HepG2 (cell line): ENCODE results near the gene ELK1. TPM values are rescaled to one million over a fixed set of nuclear protein-coding genes. Genes with fewer than 3 reads are reported as not detected.

Experiments
- ATAC-seq: fragments of 200-7000 bp; cut with Tn5 transposase; 3 replicates; pipeline ENCODE4 v1.9.1; 2020; ENCODE audit warnings: mild to moderate bottlenecking, moderate library complexity
- BruUV-seq: library from RNA; stranded (reverse); fragments of 400-500 nt; replicated peaks from 2 replicates; lab custom pipeline; 2021; lab: Mats Ljungman, UMichigan
- CTCF ChIA-PET: fragments of 300-600 bp; formaldehyde crosslinking; extraction: SDS; loops from one replicate; lab custom pipeline; 2021; ENCODE audit warnings: low total read pairs, inconsistent platforms, low intra/inter-chr PET ratio; lab: Yijun Ruan, JAX
- POLR2A ChIA-PET: fragments of 350-600 bp; sonication (Branson Sonifier 250); formaldehyde crosslinking; loops from one replicate; lab custom pipeline; 2020; ENCODE audit warnings: antibody characterized with exemption, inconsistent platforms; lab: Yijun Ruan, JAX
- DNase-seq: peaks from one replicate; pipeline ENCODE4 v3.0.0-alpha.2; 2015; ENCODE audit warnings: low spot score
- FAIRE-seq: peaks from 3 replicates; lab custom pipeline; 2011; peaks lifted over from hg19 to GRCh38; lab: Jason Lieb, UNC
- H2AFZ ChIP-seq: one replicate; pipeline ENCODE4 v1.6.1; 2011; ENCODE audit warnings: low read length, inconsistent platforms
- H3K27ac ChIP-seq: fragments of 300-600 bp; 3 replicates; pipeline ENCODE4 v1.8.0; 2011; ENCODE audit warnings: mixed run types, mild to moderate bottlenecking, mixed read lengths, low read length, inconsistent platforms; ENCODE audit not compliant: insufficient read depth; ENCODE audit errors: extremely low read length
- H3K27me3 ChIP-seq, 2 experiments: fragments of 200-600 bp in 1 of 2; 2 replicates in 1 of 2; 3 replicates in 1 of 2; pipeline versions ENCODE4 v1.6.0 to v1.8.0; 2011; ENCODE audit warnings: low read length in 2 of 2, mild to moderate bottlenecking in 2 of 2, moderate library complexity in 2 of 2, inconsistent platforms in 1 of 2; ENCODE audit not compliant: insufficient read depth in 2 of 2, control insufficient read depth in 1 of 2
- H3K36me3 ChIP-seq, 2 experiments: fragments of 200-600 bp in 1 of 2; replicated peaks in 1 of 2; 2 replicates in 1 of 2; 3 replicates in 1 of 2; pipeline versions ENCODE4 v1.5.1 to v1.8.0; 2011; ENCODE audit warnings: low read length in 2 of 2, inconsistent platforms in 1 of 2; ENCODE audit not compliant: insufficient read depth in 2 of 2, control insufficient read depth in 1 of 2
- H3K4me1 ChIP-seq: 2 replicates; pipeline ENCODE4 v1.5.1; 2012; ENCODE audit warnings: low read length, inconsistent platforms; ENCODE audit not compliant: insufficient read depth
- H3K4me2 ChIP-seq: 2 replicates; pipeline ENCODE4 v1.6.0; 2011; ENCODE audit warnings: low read depth, low read length, inconsistent platforms
- H3K4me3 ChIP-seq, 3 experiments: fragments of 200-600 bp in 1 of 3; sonication (generic), shearing (Covaris generic) in 1 of 3; replicated peaks in 1 of 3; 2 replicates each; pipeline ENCODE4 v1.5.1; 2011 to 2016; ENCODE audit warnings: low read length in 3 of 3, inconsistent platforms in 2 of 3, low read depth in 2 of 3, mild to moderate bottlenecking in 2 of 3, control low read depth in 1 of 3, mixed read lengths in 1 of 3; ENCODE audit not compliant: insufficient read depth in 1 of 3
- H3K79me2 ChIP-seq: one replicate; pipeline ENCODE4 v1.6.1; 2011; ENCODE audit warnings: low read length, inconsistent platforms; ENCODE audit not compliant: insufficient read depth
- H3K9ac ChIP-seq: 2 replicates; pipeline ENCODE4 v1.6.0; 2011; ENCODE audit warnings: mild to moderate bottlenecking, low read depth, low read length, inconsistent platforms; ENCODE audit not compliant: insufficient read depth
- H3K9me3 ChIP-seq: 2 replicates; pipeline ENCODE4 v1.5.1; 2012; ENCODE audit warnings: mild to moderate bottlenecking, low read length
- H4K20me1 ChIP-seq: 2 replicates; pipeline ENCODE4 v1.6.0; 2011; ENCODE audit warnings: inconsistent platforms, mild to moderate bottlenecking, low read length, moderate library complexity; ENCODE audit not compliant: insufficient read depth
- ARID5B ChIP-seq: IDR thresholded peaks from 2 replicates; pipeline ENCODE4 v1.4.0; 2020; ENCODE audit warnings: mild to moderate bottlenecking, missing genetic modification reagents
- ARNT2 ChIP-seq: sonication (generic); formaldehyde crosslinking; IDR thresholded peaks from 2 replicates; pipeline ENCODE4 v1.8.0; 2022; ENCODE audit warnings: mild to moderate bottlenecking, low read depth, missing genetic modification reagents, moderate library complexity
- FOSL1 ChIP-seq: sonication (generic); formaldehyde crosslinking; IDR thresholded peaks from 2 replicates; pipeline ENCODE4 v1.9.0; 2021; ENCODE audit warnings: missing genetic modification reagents, borderline replicate concordance
- HMG20A ChIP-seq: IDR thresholded peaks from 2 replicates; pipeline ENCODE4 v1.6.1; 2016; ENCODE audit warnings: borderline replicate concordance
- ZNF776 ChIP-seq: sonication (generic); formaldehyde crosslinking; IDR thresholded peaks from 2 replicates; pipeline ENCODE4 v1.4.0; 2020; ENCODE audit warnings: mild to moderate bottlenecking, missing genetic modification reagents
- WGBS: methylation state at CpG from one replicate; pipeline ENCODE4 v1.1.6; 2017; ENCODE audit warnings: low lambda C conversion rate; 5-methylcytosine and 5-hydroxymethylcytosine counted together
- in situ Hi-C: cut with HindIII; loops from 2 replicates; pipeline ENCODE4 v1.10.0; 2017; ENCODE audit warnings: low pct_unique_long_range_greater_than_20kb; ENCODE audit not compliant: extremely low pct_ligation_motif_present
- intact Hi-C: fragments of 100-400 bp; cut with micrococcal nuclease; formaldehyde crosslinking; loops from one replicate; pipeline ENCODE4 v1.10.0; 2022; ENCODE audit not compliant: unreplicated experiment
- polyA plus RNA-seq, 8 experiments: library from polyadenylated mRNA; depleted of rRNA in 3 of 8; stranded (reverse) in 7 of 8; unstranded in 1 of 8; fragments of >200 nt; fragmentation: Illumina TruSeq in 4 of 8; extraction: Trizol in 4 of 8; gene quantifications; 2 replicates each; pipeline versions ENCODE4 v1.2.1 to v1.2.3, GENCODE V29; 2011 to 2016; ENCODE audit warnings: low read depth in 4 of 8, missing spikeins in 1 of 8, mixed read lengths in 1 of 8; ENCODE audit not compliant: insufficient read depth in 1 of 8
- total RNA-seq, 5 experiments: library from RNA; depleted of rRNA; stranded (reverse); fragments of >200 nt; fragmentation: Illumina TruSeq; extraction: Trizol; gene quantifications; 2 replicates each; pipeline ENCODE4 v1.2.3, GENCODE V29; 2016; ENCODE audit warnings: low read depth in 1 of 5

ELK1 gene
- total and polyA plus RNA-seq, 2 of the 13 experiments (the other 11 are each of a cell fraction or from before 2014, with no cell fraction given): 4.3 to 7.2 TPM

DNA sequence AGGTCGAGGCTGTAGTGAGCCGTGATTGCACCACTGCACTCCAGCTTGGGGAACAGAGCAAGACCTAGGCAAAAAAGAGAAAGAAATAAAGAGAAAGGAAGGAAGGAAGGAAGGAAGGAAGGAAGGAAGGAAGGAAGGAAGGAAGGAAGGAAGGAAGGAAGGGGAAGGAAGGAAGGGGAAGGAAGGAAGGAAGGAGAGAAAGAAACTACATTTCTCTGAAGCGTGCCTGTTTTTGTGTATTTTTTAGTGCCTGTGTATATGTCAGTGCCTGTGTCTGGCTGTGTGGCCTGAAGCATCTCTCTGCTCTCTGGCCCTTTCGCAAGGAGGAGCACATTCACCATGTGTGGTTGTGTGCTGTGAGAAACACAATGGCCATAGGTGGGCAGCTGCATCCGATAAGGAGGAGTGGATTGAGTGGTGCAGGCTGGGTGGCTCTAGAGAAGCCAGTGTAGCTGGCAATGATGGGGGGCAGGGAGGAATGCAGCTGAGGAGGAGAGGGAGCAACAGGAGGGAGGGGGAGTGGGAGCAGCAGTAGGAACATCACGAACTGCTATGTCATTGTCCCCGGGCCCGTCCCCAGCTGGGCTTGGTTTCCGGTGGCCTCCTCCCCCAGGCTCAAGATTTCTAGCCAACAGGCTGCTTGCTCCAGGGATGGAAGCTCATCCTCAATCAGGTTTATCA is 42.1 kb downstream of the ELK1 start:
- ChIA-PET CTCF (no interaction called here), POLR2A (no interaction called here)
- H3K4me1 ChIP-seq: no peaks in the 10 kb centered on the region
- H3K79me2 ChIP-seq: no peaks in the 10 kb centered on the region
- DNase-seq (no peak), FAIRE-seq (no peak), ATAC-seq (no peak)
- H3K27me3 ChIP-seq: no peaks in the 10 kb centered on the region
- H3K4me2 ChIP-seq: no peak overlapping the region
- no peak overlapping the region for H3K9ac ChIP-seq
- no peak overlapping the region for H3K27ac ChIP-seq
- H4K20me1 ChIP-seq: no peaks in the 10 kb centered on the region
- BruUV-seq: no TSS peak
- WGBS: 3% methylated on average over 6 of the region's 9 CpGs
- H3K36me3 ChIP-seq: no peaks in the 10 kb centered on the region
- no peaks in the 10 kb centered on the region for H3K9me3 ChIP-seq
- intact Hi-C loops (no loop called here), in situ Hi-C loops (no loop called here)
- no peak overlapping the region for H2AFZ ChIP-seq
- TF ChIP-seq ZNF776 (CRISPR knock-in tag) (no peak), FOSL1 (CRISPR knock-in tag) (no peak), ARID5B (CRISPR knock-in tag) (no peak), ARNT2 (no peak), HMG20A (CRISPR knock-in tag) (no peak)
- no peak overlapping the region for H3K4me3 ChIP-seq
